ENCODE data around the gene TMEM255B. TPM values are rescaled to one million over a fixed set of nuclear protein-coding genes. Genes with fewer than 3 reads are reported as not detected.

The TMEM255B gene
- total RNA-seq, 1 experiment from 2014 or later, result 0.26 TPM

GRCh38 chr13:113845055-113845454, 86.0 kb downstream of the TMEM255B start:
- DNase-seq (ENCODE audit: low read depth), result no peak

GRCh38 chr13:113845723-113846635, 87.0 kb downstream of the TMEM255B start:
- no peak for DNase-seq (ENCODE audit: low read depth)

DNA sequence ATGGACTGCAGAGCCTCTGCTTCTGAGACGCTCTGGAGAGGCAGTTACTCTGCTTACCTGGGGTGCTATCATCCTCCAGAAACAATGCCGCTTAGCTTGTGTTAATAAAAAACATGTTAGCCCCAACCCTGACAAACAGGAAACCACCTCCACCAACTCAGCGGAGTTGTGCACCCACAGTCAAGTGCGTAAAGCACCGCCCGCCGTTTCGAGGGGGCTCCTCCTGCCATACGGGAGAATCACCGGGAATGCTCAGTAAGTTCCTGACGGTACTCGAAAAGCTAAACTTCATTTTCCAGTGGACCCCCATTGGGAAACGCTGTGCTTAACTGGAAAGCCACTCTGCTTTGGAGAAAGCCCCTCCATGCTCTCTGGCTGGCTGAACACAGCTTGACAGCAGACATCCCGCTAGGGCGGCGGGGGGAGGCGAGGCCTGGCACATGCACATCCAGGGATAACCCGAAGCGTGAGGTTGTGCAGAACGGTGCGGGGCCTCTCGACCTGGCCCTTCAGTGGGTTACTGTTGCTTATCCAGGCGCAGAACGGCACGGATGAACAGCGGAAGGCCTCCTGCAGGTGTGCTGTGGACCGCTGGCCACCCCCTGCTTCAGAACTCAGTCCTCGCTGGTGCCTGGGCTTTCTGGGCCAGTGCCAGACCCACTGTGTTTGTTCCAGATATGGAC, 87.8 kb downstream of the TMEM255B start:
- no peak for DNase-seq (ENCODE audit: low read depth)

GRCh38 chr13:113848020-113848419, 89.0 kb downstream of the TMEM255B start:
- no peak for DNase-seq (ENCODE audit: low read depth)

GRCh38 chr13:113848431-113849260, 89.6 kb downstream of the TMEM255B start:
- no peak for DNase-seq (ENCODE audit: low read depth)

- no peak for DNase-seq (ENCODE audit: low read depth)
These were observed 90.5 kb downstream of the TMEM255B start for GRCh38 chr13:113849546-113849945.

- no peak for DNase-seq (ENCODE audit: low read depth)
These were observed 91.1 kb downstream of the TMEM255B start for GRCh38 chr13:113849981-113850721.

DNA sequence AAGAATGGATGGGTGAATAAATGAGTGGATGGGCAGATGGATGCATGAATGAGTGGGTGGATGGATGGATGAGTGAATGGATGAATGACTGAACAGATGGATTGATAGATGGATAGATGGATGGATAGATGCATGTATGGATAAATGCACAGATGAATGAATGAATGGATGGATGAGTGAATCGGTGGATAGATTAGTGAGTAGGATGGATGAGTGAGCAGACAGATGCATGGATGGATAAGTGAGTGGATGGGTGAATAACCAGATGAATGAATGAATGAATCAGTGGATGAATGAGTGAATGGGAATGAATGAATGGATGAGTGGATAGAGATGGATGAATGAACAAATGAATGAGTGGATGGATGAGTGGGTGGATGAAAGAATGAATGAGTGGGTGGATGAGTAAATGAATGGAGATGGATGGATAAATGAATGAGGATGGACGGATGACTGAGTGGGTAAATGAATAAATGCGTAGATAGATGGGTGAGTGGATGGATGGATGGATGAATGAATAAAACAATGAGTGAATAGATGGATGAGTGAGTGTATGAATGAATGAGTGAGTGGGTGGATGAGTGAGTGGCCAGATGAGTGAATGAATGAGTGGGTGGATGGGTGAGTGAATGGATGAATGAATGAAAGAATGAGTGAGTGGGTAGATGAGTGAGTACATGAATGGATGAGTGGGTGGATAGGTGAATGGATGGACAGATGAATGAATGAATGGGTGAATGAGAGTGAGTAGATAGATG, 91.9 kb downstream of the TMEM255B start:
- DNase-seq (ENCODE audit: low read depth), result no peak

DNA sequence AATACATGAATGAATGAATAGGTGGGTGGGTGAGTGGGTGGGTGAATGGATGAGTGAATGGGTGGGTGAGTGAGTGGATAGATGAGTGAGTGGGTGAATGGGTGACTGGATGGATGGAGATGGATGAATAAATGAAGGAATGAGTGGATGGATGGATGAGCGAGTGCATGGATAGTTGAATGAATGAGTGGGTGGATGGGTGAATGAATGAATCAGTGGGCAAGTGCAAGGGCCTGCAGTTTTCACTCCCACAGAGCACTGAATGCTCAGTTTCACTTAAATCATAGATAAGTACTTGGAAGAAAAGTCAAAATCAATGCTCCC, 92.4 kb downstream of the TMEM255B start:
- DNase-seq (ENCODE audit: low read depth), result no peak

DNA sequence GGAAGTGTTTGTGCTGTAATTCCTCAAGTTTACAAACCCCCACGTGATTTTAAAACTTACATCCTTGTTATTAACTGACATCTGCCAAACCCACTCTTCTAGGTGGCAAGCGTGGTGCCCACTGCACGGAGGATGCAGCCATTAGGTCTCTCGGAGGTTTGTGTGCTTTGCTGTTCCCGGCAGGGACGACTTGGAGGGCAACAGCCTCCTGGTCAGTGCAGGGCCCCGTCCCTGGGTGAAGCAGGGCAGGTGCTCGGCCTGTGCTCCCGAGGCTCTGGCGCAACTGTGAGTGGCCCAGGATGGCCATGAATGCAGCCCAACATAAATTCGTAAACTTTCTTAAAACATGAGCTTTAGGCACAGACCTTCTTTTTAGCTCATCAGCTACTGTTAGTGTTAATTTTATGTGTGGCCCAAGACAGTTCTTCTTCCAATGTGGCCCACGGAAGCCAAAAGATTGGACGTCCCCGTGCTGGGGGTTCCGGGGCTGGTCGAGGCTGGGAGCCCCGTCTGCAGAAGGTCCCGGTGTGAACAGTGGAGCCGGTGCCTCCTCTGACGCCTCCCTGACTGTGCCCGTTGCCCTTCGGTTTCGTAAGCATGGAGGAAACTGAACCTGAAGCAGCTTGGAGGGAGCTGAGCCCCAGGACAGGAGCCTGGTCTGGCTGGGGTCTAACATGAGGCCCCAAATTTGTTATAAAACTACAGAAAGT, 93.0 kb downstream of the TMEM255B start:
- DNase-seq (ENCODE audit: low read depth), result no peak

DNA sequence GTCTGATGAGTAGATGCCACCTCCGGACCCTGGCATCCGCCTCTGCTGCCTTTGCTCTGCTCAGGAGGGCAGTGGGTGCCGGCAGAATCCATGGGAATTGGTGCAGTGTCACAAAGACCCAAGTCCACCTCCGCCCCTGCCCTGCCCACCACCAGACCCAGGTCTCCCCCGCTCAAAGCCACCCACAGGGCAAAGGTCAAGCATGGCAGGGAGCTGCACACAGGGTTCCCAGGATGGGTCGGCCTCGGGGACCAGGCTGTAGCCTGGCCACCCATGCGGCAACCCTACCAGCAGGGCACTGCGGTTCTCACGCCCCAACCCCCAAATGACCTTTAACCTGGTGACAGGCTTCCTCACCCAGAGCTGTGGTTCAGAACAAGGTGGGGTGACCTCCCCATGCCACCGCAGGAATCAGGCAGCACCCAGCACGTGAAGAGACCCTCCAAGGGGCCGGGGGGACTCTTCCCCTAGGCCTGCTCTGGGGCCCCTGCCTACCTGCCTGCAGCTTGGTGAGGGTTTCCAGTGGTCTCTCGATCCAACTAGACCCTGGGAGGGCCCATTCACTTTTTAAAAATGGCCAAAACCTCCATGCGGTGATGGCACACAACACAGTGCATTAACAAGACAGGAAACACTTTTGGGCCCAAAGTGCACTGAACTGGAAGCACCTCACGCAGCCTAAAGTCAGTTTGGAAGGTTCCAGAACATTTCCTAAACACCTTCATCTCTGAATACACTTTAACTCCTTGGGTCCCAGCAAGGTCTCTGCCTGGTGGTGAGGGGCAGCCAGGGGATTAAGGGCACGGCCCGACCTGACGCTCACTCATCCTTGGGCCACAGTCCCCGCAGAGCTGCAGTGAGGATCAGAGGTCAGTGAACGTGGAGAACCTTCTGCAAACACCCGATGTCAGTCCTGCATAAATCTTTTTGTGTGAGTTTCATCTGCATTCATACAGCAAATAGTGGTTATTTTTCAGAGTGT, 93.8 kb downstream of the TMEM255B start:
- DNase-seq (ENCODE audit: low read depth), result no peak

- DNase-seq (ENCODE audit: low read depth), result no peak
These were observed 94.7 kb downstream of the TMEM255B start for GRCh38 chr13:113853518-113854237.

- DNase-seq (ENCODE audit: low read depth), result no peak
These were observed 95.4 kb downstream of the TMEM255B start for GRCh38 chr13:113854238-113855011.

DNA sequence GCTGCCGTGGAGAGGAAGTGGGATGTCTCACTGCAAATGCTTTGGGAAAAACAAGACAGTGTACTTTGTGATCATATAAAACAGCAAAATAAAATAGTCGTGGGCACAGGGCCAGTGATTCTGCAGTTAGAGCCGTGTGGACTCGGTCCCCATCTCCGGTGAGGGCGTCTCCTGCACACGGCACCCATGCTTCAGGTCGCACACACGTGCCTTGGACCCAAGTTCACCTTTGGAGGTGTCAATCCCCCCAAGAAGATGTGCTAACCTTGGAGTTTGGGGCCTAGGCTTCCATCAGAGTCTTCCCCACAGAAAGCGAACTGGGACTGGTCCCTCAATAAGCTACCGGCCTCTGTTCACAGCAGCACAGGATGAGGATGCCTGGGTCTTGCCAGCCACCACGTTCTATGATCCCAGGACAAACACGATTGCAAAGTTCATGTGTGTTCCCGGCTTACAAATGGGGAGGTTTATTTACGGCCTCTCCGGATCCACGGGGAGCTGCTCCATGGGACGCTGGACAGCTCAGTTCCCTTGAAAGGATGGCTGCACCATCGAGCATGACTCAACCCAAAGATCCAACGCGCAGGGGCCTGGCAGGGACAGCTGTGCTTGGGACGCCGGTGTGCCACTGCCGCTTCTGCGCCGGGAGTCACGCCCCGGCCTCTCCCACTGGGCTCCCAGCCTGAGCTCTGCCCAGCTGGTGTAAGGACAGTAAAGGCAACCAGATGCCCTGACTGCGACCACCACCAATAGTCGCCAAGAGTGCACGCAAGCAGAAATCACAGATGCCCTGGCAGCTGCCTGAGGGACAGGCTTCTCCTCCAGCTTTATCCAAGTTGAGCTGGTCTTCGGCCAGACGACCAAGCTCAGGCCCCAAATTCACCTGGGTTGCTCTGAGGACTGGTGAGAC, 96.2 kb downstream of the TMEM255B start:
- no peak for DNase-seq (ENCODE audit: low read depth)

DNA sequence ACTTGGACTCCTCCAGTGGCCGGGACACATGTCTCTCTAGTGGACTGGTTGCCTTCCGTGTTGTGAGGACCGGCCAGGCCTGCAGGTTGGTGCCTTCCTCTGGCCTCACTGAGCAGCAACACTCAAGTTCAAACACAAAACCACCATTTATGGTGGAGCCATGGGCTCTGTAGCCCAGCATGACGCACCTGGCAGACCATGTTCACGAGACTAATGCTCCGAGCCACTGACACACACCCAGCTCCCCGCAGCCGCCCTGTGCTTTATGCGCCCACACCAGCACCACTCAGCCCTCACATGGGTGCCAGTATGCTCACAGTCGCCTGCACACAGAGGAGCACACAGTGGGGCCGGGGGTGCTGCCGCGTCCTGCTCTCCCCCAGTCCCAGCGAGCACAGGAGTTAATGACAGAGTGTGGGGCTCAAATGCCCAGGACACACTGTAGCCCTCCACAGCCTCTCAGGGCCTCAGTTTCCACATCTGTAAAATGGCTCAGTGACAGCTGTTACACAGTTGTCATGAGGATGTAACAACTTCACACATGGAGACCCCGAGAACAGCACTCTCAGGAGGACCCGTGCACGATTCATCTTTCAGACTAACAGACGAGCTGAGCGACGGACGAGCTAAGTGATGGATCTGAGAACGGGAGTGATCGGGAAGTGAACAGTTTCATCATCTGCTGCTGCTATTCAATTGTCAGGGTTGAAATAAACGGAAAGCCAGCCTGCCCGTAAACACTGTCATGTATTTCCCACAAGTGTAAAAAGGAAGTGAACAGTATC, 97.1 kb downstream of the TMEM255B start:
- no peak for DNase-seq (ENCODE audit: low read depth)
